Esophagus muscularis mucosa (tissue), 4 donors: ENCODE data around the gene CDC23. TPM values are rescaled to one million over a fixed set of nuclear protein-coding genes. Genes with fewer than 3 reads are reported as not detected.

ENCODE experiments used
- DNase-seq: peaks from one replicate; pipeline ENCODE4 v3.0.0-alpha.2; 2017; ENCODE audit errors: extremely low spot score
- H3K27ac ChIP-seq, 4 donors: fragments of 200-600 bp; sonication (generic); replicated peaks in 1 of 4; 1 replicate in 3 of 4; 2 replicates in 1 of 4; pipeline ENCODE4 v1.5.1; 2016 to 2019; ENCODE audit warnings: mild to moderate bottlenecking in 1 of 4
- H3K27me3 ChIP-seq, 4 donors: fragments of 200-600 bp; sonication (generic); one replicate each; pipeline versions ENCODE4 v1.5.1 to v1.6.0; 2016 to 2019
- H3K36me3 ChIP-seq, 4 donors: fragments of 200-600 bp; sonication (generic); one replicate each; pipeline ENCODE4 v1.5.1; 2016 to 2019
- H3K4me1 ChIP-seq, 4 donors: fragments of 200-600 bp; sonication (generic); one replicate each; pipeline ENCODE4 v1.5.1; 2016 to 2019
- H3K4me3 ChIP-seq, 4 donors: fragments of 200-600 bp; sonication (generic); 1 replicate in 2 of 4; 2 replicates in 2 of 4; pipeline ENCODE4 v1.5.1; 2016 to 2019; ENCODE audit warnings: mild to moderate bottlenecking in 4 of 4, moderate library complexity in 1 of 4
- H3K9me3 ChIP-seq, 4 donors: fragments of 200-600 bp; sonication (generic); 1 replicate in 3 of 4; 2 replicates in 1 of 4; pipeline ENCODE4 v1.5.1; 2016 to 2019
- CTCF ChIP-seq, 3 experiments: fragments of 200-600 bp in 2 of 3; fragments of 450-650 bp in 1 of 3; sonication (generic) in 2 of 3; IDR thresholded peaks; one replicate each; pipeline ENCODE4 v1.5.1; 2017 to 2019; ENCODE audit warnings: antibody characterized with exemption in 3 of 3, mild to moderate bottlenecking in 2 of 3, moderate library complexity in 1 of 3
- EP300 ChIP-seq: sonication (generic); formaldehyde crosslinking; IDR thresholded peaks from one replicate; pipeline ENCODE4 v1.6.1; 2017; ENCODE audit warnings: antibody characterized with exemption
- POLR2A ChIP-seq: fragments of 450-650 bp; IDR thresholded peaks from one replicate; pipeline ENCODE4 v1.6.1; 2017; ENCODE audit warnings: antibody characterized with exemption, moderate library complexity, mild to moderate bottlenecking, low read depth
- POLR2AphosphoS5 ChIP-seq, 2 donors: sonication (generic); formaldehyde crosslinking; IDR thresholded peaks; one replicate each; pipeline ENCODE4 v1.6.1; 2017; ENCODE audit warnings: antibody characterized with exemption in 2 of 2
- WGBS: methylation state at CpG from one replicate; pipeline ENCODE4 v1.1.5; 2018; 5-methylcytosine and 5-hydroxymethylcytosine counted together
- intact Hi-C: fragments of 100-400 bp; cut with DNase I; formaldehyde crosslinking; loops from one replicate; pipeline ENCODE4 v1.15.1; 2023
- total RNA-seq, 4 donors: library from RNA; depleted of rRNA; stranded (reverse); fragments of >200 nt; gene quantifications; one replicate each; pipeline versions ENCODE4 v1.1.0 to v1.2.1, GENCODE V29; 2016

Gene CDC23
- total RNA-seq, 4 donors from 2014 or later, result 15.6 to 21.2 (median 20.4) TPM

DNA sequence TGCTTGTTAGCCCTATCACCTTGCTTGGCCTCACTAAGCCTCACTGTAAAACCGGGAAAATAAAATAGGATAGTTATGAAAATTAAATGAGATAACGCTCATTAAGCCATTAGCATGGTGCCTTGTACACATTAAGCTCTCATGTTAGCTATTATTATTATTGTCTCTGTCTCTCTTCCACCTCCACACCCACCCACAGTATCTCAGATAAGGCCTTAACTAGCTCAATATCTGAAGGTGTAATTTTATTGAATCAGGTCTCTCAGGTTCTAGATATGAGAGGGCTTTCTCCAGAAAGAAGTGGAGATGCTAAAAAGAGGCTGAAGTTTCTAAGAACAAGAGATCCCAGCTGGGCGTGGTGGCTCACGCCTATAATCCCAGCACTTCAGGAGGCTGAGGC lies 33.7 kb upstream of the CDC23 start:
- Histone ChIP-seq H3K9me3 (no peaks in the 10 kb centered on the region), H3K4me1 (peaks cover 4 to 8% (median 6%) of the 10 kb centered on the region in 4 donors), H3K27ac (no peak overlapping the region), H3K4me3 (no peak overlapping the region), H3K36me3 (no peaks in the 10 kb centered on the region), H3K27me3 (no peaks in the 10 kb centered on the region)
- TF ChIP-seq POLR2A, result no peak
- no peak for TF ChIP-seq CTCF (IDR thresholded peaks at IDR 0.05)
- no peak for TF ChIP-seq EP300
- no peak for TF ChIP-seq POLR2AphosphoS5 (IDR thresholded peaks at IDR 0.05)
- no peak for DNase-seq
- intact Hi-C loops, result no loop called here
- 89% methylated on average over 4 of the region's 4 CpGs for WGBS

DNA sequence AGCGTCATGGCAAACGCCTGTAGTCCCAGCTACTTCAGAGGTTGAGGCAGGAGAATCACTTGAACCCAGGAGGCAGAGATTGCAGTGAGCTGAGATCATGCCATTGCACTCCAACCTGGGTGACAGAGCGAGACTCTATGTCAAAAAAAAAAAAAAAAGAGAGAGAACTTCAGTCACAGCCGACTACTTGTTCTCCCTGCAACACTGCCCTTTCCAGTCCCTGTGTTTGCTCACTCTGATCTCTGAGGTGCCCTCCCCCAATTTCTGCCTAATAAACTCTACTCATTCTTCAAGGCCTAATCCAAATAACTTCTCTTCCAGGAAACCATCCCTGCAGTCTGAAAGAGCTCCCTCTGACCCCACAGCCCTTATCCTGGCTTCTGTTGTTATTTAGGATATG lies 33.2 kb upstream of the CDC23 start:
- H3K36me3 ChIP-seq, result no peaks in the 10 kb centered on the region
- H3K27ac ChIP-seq, result no peak overlapping the region
- no peak overlapping the region for H3K4me3 ChIP-seq
- peaks cover 8 to 13% (median 11%) of the 10 kb centered on the region in 4 donors for H3K4me1 ChIP-seq
- no peak for DNase-seq
- intact Hi-C loops, result no loop called here
- H3K27me3 ChIP-seq, result no peaks in the 10 kb centered on the region
- no peaks in the 10 kb centered on the region for H3K9me3 ChIP-seq
- WGBS, result 81% methylated on average over 4 of the region's 4 CpGs
- no peak for TF ChIP-seq POLR2AphosphoS5 (IDR thresholded peaks at IDR 0.05)
- no peak for TF ChIP-seq EP300
- TF ChIP-seq POLR2A, result no peak
- no peak for TF ChIP-seq CTCF (IDR thresholded peaks at IDR 0.05)

DNA sequence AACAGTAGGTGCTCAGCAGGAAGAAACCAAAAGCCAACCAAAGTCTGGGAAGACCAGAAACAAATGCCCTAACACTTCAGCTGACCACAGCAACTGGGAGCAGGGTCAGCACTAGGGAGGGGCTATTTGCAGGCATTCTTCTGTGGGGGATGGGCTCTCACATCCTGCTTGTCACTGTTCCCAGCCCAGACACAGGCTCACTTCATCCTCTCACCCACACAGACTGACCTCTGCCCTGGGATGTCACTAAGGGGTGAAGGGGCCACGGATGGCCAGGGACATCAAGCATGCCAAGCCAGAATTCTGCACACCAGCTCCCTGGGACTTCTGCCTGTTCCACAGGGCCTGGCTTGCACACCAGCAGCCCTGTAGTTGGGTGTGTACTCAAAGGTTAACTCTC lies 32.6 kb upstream of the CDC23 start:
- no peaks in the 10 kb centered on the region for H3K36me3 ChIP-seq
- DNase-seq, result no peak
- no peak overlapping the region for H3K27ac ChIP-seq
- H3K4me1 ChIP-seq, result peaks cover 9 to 16% (median 14%) of the 10 kb centered on the region in 4 donors
- H3K9me3 ChIP-seq, result no peaks in the 10 kb centered on the region
- no peak overlapping the region for H3K4me3 ChIP-seq
- TF ChIP-seq POLR2A (no peak), EP300 (no peak), POLR2AphosphoS5 (IDR thresholded peaks at IDR 0.05) (no peak), CTCF (IDR thresholded peaks at IDR 0.05) (no peak)
- no peaks in the 10 kb centered on the region for H3K27me3 ChIP-seq
- WGBS, result 44% methylated on average over 1 of the region's 1 CpG
- intact Hi-C loops, result no loop called here

GRCh38 chr5:138243794-138244193 lies 30.7 kb upstream of the CDC23 start:
- Histone ChIP-seq H3K27me3 (no peaks in the 10 kb centered on the region), H3K4me3 (no peak overlapping the region), H3K27ac (peak overlapping the region; percentile 17 to 34 (median 28)), H3K36me3 (no peaks in the 10 kb centered on the region), H3K4me1 (peaks cover 9 to 16% (median 14%) of the 10 kb centered on the region in 4 donors), H3K9me3 (no peaks in the 10 kb centered on the region)
- TF ChIP-seq POLR2AphosphoS5 (IDR thresholded peaks at IDR 0.05) (peak in 1 of 2 donors; percentile 17), EP300 (no peak), POLR2A (no peak)
- DNase-seq, result no peak
- intact Hi-C loops, result no loop called here
- WGBS, result 74% methylated on average over 2 of the region's 2 CpGs

DNA sequence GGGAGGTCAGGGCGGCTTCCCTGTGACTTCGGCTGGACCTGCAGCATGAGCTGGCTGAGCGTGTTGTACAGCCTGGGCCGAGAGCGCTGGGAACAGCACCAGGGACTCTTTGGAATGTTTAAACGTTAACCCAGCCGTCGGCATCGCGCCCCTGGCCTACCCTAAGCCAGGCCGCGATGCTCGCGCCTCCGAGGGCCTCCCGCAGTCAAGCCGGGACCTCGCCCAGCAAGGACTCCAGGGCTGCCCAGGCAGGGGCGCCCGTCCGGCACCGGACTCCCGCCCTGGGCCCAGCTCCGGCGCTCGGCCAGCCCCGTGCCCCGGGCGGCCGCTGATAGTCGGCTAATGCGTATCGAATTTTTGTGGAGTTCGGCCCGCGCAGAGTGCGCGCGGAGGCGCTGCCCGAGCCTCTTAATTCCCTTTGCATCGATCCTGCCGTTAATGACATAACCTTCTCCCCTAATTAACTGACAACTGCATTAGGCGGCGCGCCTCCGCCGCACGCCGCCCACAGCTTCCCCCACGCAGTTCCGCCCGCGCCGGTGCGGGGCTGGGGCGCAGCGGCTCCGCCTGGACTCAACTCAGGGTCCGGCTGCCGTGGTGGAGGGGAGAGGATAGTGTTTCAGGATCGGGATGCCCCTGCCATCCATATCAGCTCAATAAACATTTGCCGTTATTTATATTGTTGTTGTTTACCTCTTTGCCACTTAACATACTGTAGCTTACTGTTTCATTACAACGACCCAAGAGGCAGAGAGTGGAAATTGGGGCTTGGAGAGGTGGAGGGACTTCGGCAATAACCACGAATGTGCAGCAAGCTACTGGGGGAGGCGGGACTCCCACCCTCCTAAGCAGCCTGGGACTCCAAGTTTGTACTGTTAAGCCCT lies 28.8 kb upstream of the CDC23 start:
- no peak for TF ChIP-seq POLR2AphosphoS5 (IDR thresholded peaks at IDR 0.05)
- no peak for TF ChIP-seq CTCF (IDR thresholded peaks at IDR 0.05)
- no peak for TF ChIP-seq EP300
- TF ChIP-seq POLR2A, result no peak
- H3K4me3 ChIP-seq, result peak overlapping the region; percentile 45 to 65 (median 60)
- WGBS, result 13% methylated on average over 20 of the region's 67 CpGs
- H3K9me3 ChIP-seq, result no peaks in the 10 kb centered on the region
- H3K27me3 ChIP-seq, result no peaks in the 10 kb centered on the region
- DNase-seq, result no peak
- intact Hi-C loops, result no loop called here
- no peaks in the 10 kb centered on the region for H3K36me3 ChIP-seq
- peak overlapping the region; percentile 32 to 68 (median 48) for H3K27ac ChIP-seq
- H3K4me1 ChIP-seq, result peaks cover 9 to 16% (median 14%) of the 10 kb centered on the region in 4 donors
